T-helper 17 cell (primary cell): ENCODE results near the gene SEMA6A. TPM values are rescaled to one million over a fixed set of nuclear protein-coding genes. Genes with fewer than 3 reads are reported as not detected.

Experiments used
- ATAC-seq: fragments of 150-1000 bp; cut with Tn5 transposase; 2 replicates; pipeline ENCODE4 v1.10.0; 2021; ENCODE audit warnings: mild to moderate bottlenecking, moderate library complexity
- DNase-seq, 3 donors: peaks; one replicate each; pipeline versions ENCODE4 v3.0.0 to v3.0.0-alpha.2; 2020 to 2021
- H3K9me3 ChIP-seq: one replicate; pipeline ENCODE4 v1.7.0; 2013; ENCODE audit warnings: low read length, mild to moderate bottlenecking; ENCODE audit not compliant: control insufficient read depth, poor library complexity, severe bottlenecking
- H3K27ac Mint-ChIP-seq: one replicate; pipeline ENCODE4 v1.8.0; 2022; ENCODE audit warnings: mild to moderate bottlenecking, moderate library complexity, mixed read lengths
- H3K27me3 Mint-ChIP-seq: one replicate; pipeline ENCODE4 v1.8.0; 2022; ENCODE audit warnings: mixed read lengths
- H3K36me3 Mint-ChIP-seq: one replicate; pipeline ENCODE4 v1.8.0; 2022; ENCODE audit warnings: low read depth, mixed read lengths
- H3K4me1 Mint-ChIP-seq: one replicate; pipeline ENCODE4 v1.8.0; 2022; ENCODE audit warnings: mild to moderate bottlenecking, mixed read lengths
- H3K4me3 Mint-ChIP-seq: one replicate; pipeline ENCODE4 v1.8.0; 2022; ENCODE audit warnings: mild to moderate bottlenecking, moderate library complexity, mixed read lengths
- total RNA-seq, 4 donors: library from RNA in 2 of 4; stranded (reverse) in 2 of 4; gene quantifications; one replicate each; pipeline ENCODE4 v1.2.3 and lab custom pipeline; 2022 to 2026

Gene SEMA6A
- total RNA-seq, 2 donors from 2014 or later = 0.31 TPM; not detected in 1

DNA sequence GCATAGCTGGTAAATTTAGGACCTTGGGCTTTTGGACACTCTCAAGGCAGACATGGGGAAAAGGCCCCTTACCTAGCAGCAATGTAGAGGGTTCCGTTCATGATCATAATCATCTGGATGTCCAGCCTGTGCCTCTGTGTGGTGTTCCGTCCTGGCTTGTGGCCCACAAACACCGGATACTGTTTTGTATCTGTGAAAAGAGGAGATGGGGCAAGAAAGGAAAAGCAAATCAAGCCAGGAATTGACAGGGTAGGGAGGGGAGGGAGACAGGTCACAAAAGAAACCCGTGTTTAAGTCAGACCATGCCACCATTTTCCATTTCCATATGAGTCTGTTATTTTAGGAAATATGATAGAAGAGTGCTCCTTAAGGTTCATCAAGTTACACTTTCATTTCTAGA is 72.5 kb downstream of the SEMA6A start:
- H3K36me3 Mint-ChIP-seq = peaks cover 2% of the 10 kb centered on the region
- no peak overlapping the region for H3K4me3 Mint-ChIP-seq
- H3K9me3 ChIP-seq = no peaks in the 10 kb centered on the region
- no peaks in the 10 kb centered on the region for H3K27me3 Mint-ChIP-seq
- no peaks in the 10 kb centered on the region for H3K4me1 Mint-ChIP-seq
- no peak overlapping the region for H3K27ac Mint-ChIP-seq
- ATAC-seq (no peak), DNase-seq (no peak)

DNA sequence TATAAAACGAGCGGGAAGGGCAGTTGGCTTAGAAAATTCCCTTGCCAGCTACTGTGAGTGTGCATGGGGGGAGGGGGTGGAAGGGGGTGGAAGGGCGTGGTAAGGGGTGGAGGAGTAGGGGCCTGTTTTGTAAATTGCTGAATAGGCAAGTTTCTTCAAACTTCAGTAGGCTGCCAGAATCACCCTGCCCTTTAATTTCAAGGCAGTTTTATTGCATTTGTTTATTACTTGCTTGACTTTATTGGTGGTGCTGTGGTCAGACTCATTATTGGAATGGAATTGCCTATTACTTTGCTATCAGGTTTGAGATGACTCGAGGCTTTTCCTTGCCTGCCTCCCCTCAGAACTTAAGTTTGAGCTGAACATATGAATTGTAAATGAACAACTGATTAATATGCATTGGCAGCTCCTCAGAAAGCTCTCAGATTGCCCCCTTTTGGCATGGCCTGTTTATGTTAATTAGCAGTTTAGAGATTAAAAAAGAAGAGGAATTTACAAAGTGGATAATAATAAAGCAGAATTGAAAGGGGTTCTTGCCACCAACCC is 76.0 kb downstream of the SEMA6A start:
- Mint-ChIP-seq H3K4me3 (no peak overlapping the region), H3K27me3 (no peaks in the 10 kb centered on the region), H3K36me3 (no peaks in the 10 kb centered on the region), H3K4me1 (no peaks in the 10 kb centered on the region), H3K27ac (no peak overlapping the region)
- no peaks in the 10 kb centered on the region for H3K9me3 ChIP-seq
- no peak for ATAC-seq
- no peak for DNase-seq

DNA sequence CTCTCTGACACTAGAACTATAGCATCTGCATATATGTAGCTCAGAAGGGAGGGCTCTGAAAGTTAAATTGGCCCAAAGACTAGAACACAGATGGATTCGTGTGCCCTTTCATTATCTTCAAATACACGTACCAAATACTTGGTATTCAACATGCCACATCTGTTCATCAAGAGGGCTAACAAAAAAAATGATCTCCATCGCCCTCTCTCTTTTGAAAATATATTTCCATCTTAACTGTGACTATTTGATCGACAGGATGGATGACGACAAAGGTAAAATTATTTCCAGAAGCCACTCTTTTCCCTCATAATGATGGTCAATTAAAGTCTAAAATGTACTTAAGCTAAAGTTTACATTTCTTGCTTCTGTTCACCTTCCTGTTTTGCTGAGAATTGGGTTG is 77.0 kb downstream of the SEMA6A start:
- no peaks in the 10 kb centered on the region for H3K4me1 Mint-ChIP-seq

DNA sequence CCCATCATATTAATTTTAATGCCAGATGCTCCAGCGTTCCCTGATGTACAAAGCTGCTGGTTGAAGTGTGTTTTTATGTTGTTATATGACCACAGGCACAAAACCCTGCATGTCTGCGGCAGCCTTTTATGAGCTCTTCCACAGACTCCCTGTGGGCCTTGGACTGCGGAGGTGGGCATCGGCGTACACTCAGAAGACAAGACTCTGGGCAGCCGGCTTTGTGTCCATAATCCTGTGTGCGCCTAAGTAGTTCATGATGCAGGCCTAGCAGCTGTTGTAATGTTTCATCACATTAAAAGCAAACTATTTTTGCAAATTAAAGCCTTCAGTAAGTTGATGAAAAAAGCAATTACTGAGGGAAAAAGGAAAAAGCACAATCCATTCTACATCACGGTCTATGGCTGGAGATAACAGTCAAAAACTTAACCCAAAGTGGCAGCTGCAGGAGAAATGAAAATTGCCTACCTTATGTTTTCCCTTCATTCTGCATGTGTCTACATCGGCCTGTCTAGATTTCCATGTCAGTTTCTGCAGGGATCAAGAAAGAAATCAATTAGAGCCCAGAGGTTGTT is 78.8 kb downstream of the SEMA6A start:
- Mint-ChIP-seq H3K36me3 (no peaks in the 10 kb centered on the region), H3K27me3 (no peaks in the 10 kb centered on the region), H3K4me3 (no peak overlapping the region), H3K27ac (no peak overlapping the region), H3K4me1 (no peaks in the 10 kb centered on the region)
- no peaks in the 10 kb centered on the region for H3K9me3 ChIP-seq
- DNase-seq (no peak), ATAC-seq (no peak)

More for the DNA sequence above, 77.0 kb downstream of the SEMA6A start:
- Mint-ChIP-seq H3K36me3 (no peaks in the 10 kb centered on the region), H3K27me3 (no peaks in the 10 kb centered on the region), H3K4me3 (no peak overlapping the region), H3K27ac (no peak overlapping the region)
- ATAC-seq (no peak), DNase-seq (no peak)
- H3K9me3 ChIP-seq = no peaks in the 10 kb centered on the region

DNA sequence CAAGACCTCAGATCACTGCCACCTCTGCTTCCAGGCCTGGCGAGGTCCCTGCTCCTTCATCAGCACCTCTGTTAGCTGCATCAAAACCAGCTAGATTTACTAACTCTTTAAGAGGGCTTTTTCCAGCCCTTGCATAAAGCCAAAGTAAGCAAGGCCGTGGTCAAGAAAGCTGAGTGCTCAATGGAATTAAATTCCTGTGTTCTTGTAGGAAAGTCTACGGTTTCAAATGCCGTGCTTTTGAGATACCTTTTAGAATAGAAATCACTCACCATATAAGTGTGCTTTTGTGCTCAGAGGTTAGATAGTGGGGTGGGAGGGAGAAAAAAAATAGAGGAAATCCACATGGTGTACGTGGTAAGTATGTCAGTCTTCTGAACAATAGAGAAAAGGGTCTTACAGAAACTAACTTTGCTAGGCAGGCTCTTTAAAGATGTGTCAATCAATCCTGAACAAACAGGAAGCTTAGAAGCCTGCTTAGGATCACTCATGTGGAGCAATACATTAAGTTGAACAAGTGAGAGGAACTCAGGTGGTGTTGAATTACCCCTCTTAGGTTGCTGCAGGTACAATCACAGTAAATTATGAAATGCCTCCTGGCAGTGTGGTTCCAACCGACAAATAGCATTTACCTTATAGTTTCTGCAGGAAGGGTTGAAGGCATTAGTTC is 79.7 kb downstream of the SEMA6A start:
- H3K9me3 ChIP-seq = no peaks in the 10 kb centered on the region
- DNase-seq (no peak), ATAC-seq (no peak)
- H3K27me3 Mint-ChIP-seq = no peaks in the 10 kb centered on the region
- H3K4me3 Mint-ChIP-seq = no peak overlapping the region
- no peak overlapping the region for H3K27ac Mint-ChIP-seq
- no peaks in the 10 kb centered on the region for H3K4me1 Mint-ChIP-seq
- no peaks in the 10 kb centered on the region for H3K36me3 Mint-ChIP-seq

DNA sequence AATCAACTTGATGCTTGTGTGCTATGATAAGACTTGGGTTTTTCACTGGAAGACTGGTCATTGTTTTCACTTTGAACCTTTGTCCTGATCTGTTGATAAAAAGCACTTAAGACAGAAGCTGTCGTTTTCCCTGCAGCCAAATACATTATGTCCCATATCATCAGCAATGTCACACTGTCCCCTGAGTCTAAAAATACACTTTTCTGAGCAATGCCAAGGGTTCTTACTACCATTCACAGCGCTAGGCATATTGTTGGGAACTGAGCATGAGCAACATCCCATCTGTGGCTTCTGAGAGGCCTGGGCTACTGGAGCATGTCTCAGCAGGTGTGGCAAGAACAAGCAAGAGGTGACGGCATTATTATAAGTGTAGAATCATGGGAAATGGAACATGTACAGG is 81.8 kb downstream of the SEMA6A start:
- Mint-ChIP-seq H3K4me3 (no peak overlapping the region), H3K27me3 (no peaks in the 10 kb centered on the region), H3K27ac (no peak overlapping the region), H3K4me1 (peaks cover 2% of the 10 kb centered on the region), H3K36me3 (peaks cover 2% of the 10 kb centered on the region)
- H3K9me3 ChIP-seq = no peaks in the 10 kb centered on the region
- DNase-seq (no peak), ATAC-seq (no peak)

DNA sequence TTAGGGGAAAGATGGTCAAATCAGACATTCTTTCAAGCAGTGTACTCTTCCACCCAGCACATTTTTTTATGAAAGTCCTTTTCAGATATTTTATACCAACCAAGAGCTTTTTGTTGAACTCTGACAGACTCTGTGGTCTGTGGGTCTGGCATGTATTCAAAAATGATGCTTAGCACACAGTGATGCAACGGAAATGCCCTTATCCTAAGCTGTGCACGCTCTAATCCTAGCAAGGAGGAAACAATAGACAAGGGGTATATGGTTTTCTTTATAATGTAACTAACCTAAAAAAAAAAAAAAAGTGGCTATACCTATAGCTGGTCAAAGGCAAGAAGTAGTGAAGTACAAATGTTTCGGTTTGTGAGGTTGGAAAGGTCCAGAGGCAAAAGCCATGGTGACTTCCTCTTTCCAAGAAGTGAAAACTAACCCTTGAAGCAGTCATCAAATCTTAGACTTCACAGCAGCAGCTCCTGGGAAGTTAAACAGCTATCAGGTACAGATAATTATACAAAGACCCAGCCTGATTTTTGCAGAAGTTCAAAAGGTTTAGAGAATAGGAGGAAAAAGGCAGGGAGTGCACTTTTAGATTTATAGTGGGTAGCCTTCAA is 82.5 kb downstream of the SEMA6A start:
- no peak overlapping the region for H3K4me3 Mint-ChIP-seq
- ATAC-seq (peak; percentile 58), DNase-seq (no peak)
- H3K27ac Mint-ChIP-seq = no peak overlapping the region
- peaks cover 2% of the 10 kb centered on the region for H3K4me1 Mint-ChIP-seq
- H3K27me3 Mint-ChIP-seq = no peaks in the 10 kb centered on the region
- peaks cover 2% of the 10 kb centered on the region for H3K36me3 Mint-ChIP-seq
- no peaks in the 10 kb centered on the region for H3K9me3 ChIP-seq

DNA sequence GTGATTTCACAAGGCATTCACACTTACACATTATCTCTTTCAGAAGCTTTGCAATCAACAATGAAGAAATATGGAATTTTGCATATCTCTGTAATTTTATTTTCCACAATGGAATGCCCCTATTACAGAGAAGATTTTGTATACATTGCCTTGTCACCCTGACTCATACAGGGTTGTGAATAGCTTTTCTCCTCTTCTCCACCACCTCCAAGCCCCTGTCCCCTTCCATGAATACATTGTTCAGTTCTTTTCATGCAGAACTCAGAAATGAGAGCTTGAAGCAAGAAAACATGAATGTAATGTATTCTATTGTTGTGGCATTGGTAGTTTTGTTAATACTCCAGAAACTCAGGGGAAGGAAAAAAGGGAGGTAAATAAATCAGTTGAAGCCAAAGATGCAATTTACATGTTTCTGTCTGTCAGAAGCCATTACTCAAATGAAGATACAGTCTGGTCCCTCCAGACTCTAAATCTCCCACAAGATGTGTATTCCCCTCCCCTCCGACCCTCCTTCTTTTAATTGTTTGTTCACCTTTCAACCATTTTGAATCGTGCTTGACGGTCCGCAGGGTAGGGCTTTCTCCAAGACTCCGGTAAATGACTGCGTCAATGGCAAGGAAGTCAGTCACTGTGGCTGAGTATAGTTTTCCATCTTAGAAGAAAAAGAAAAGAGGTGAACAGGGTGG is 86.1 kb downstream of the SEMA6A start:
- Mint-ChIP-seq H3K4me1 (peaks cover 2% of the 10 kb centered on the region), H3K27ac (no peak overlapping the region), H3K27me3 (no peaks in the 10 kb centered on the region), H3K36me3 (peaks cover 3% of the 10 kb centered on the region), H3K4me3 (no peak overlapping the region)
- ATAC-seq (no peak), DNase-seq (no peak)
- H3K9me3 ChIP-seq = no peaks in the 10 kb centered on the region

DNA sequence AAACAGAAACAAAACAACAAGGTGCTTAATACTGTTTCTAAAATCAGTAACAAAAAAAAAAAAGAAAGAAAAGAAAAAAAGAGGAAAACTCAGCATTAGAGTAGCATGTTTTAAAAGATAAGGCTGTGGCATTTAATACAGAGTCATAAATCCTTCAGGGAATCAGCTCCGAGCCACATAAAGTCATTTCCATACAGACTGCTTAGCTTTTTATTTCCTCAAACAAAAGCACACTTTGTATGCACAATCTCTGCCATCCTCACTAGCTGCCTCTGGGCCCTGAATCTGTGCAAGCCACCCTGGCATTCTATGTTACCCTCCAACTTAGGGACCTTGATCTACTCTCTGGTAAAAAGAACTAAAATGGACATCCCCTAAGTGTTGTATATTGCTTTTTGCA is 87.6 kb downstream of the SEMA6A start:
- H3K9me3 ChIP-seq = no peaks in the 10 kb centered on the region
- peaks cover 3% of the 10 kb centered on the region for H3K36me3 Mint-ChIP-seq

DNA sequence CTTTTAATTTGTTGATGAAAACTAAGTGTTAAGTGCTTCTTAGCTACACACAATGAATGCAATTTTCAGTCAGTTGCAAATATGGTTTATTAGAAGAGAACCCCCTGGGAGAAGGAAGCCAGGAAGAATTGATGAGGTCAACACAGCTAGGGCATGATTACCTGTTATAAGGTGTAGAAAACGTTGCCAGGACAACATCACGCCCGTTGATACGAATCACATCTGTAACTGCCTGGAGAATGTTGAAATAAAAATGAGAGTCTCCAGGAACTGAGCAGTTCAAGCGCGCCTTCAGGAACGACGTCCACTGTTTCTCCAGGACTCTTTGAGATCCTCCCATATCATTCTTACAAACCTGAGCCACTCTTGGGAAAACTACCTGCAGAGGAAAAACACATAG is 88.0 kb downstream of the SEMA6A start:
- Mint-ChIP-seq H3K36me3 (peaks cover 3% of the 10 kb centered on the region), H3K4me3 (no peak overlapping the region), H3K27ac (no peak overlapping the region), H3K27me3 (no peaks in the 10 kb centered on the region), H3K4me1 (peaks cover 2% of the 10 kb centered on the region)
- ATAC-seq (no peak), DNase-seq (no peak)
- H3K9me3 ChIP-seq = no peaks in the 10 kb centered on the region

More for the DNA sequence above, 87.6 kb downstream of the SEMA6A start:
- Mint-ChIP-seq H3K27ac (no peak overlapping the region), H3K4me3 (no peak overlapping the region), H3K27me3 (no peaks in the 10 kb centered on the region), H3K4me1 (peaks cover 2% of the 10 kb centered on the region)
- ATAC-seq (no peak), DNase-seq (no peak)

DNA sequence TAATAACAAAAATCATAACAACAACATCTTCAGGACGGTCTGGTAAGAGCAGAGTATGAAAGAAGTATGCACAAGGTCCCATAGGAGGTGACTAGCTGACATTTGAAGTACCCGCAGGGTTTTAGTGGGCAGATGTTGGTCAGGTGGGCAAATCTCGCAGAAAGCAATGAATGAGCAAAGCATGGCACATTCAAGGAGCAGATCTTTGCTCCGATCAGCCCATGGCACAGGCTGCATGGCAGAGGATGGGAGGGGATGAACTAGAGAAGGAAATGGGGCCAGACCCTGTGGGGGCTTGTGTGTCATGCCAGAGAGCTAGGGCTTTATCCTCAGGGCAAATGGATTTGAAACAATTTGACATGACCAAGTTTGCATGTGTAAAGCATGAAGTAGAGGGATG is 90.0 kb downstream of the SEMA6A start:
- peaks cover 2% of the 10 kb centered on the region for H3K4me1 Mint-ChIP-seq
- no peaks in the 10 kb centered on the region for H3K9me3 ChIP-seq
- H3K27me3 Mint-ChIP-seq = no peaks in the 10 kb centered on the region
- no peak overlapping the region for H3K27ac Mint-ChIP-seq
- H3K4me3 Mint-ChIP-seq = no peak overlapping the region
- DNase-seq (no peak), ATAC-seq (no peak)
- H3K36me3 Mint-ChIP-seq = peaks cover 3% of the 10 kb centered on the region

DNA sequence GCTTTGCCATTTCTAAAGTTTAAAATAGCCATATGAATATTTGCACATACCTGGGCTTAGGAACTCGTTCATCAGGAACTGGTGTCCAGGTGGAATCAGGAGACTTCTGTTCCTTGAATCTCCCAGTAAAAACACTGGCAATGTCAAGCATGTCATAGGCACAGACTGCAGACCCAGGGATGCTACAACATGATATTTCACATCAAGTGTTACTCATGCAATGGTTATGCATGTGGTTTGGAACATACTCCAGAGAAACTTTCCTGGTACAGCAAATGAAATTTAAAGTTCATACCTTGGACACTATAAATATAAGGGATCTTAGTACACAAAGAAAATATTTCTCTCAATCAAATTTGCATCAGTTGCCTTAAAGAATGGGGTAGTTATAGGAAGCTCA is 92.2 kb downstream of the SEMA6A start:
- H3K9me3 ChIP-seq = no peaks in the 10 kb centered on the region
- Mint-ChIP-seq H3K27ac (no peak overlapping the region), H3K27me3 (no peaks in the 10 kb centered on the region), H3K4me1 (no peaks in the 10 kb centered on the region), H3K4me3 (no peak overlapping the region), H3K36me3 (peaks cover 2% of the 10 kb centered on the region)
- no peak for ATAC-seq
- no peak for DNase-seq

DNA sequence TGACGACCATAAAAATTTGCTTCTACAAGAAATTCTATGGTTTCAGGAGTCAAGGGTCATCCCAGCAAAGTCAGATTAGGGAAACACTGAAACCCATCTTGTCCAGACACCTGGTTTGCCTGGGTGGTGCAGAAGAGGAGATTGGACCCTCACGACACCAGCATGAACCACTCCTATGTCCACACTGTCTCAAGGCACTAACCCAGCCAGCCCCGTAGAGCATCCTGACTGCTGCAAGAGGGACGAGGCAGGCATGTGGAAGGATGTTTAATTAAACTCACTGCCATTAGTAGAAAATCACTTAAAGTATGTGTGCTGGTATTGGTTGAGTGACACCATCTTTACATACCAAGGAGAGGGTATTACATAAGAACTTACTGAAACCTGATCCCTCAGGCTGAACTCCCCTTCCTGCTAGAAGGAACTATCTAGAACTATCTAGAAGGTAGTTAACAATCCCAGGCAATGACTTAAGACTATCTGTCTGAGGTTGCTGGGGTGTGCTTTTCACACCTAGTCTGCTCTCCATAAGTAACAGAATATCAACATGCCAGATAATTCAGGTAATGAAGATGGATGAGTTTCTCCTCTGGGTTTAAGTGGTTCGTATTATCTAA is 93.6 kb downstream of the SEMA6A start:
- DNase-seq = no peak
- no peaks in the 10 kb centered on the region for H3K27me3 Mint-ChIP-seq

More for the DNA sequence above, 93.6 kb downstream of the SEMA6A start:
- no peaks in the 10 kb centered on the region for H3K9me3 ChIP-seq
- Mint-ChIP-seq H3K4me1 (no peaks in the 10 kb centered on the region), H3K36me3 (peaks cover 2% of the 10 kb centered on the region), H3K27ac (no peak overlapping the region), H3K4me3 (no peak overlapping the region)
- no peak for ATAC-seq
